HG02623 (cell line): Measurements from ENCODE around the gene OPCML.

Experiments used
- ATAC-seq: cut with Tn5 transposase; IDR thresholded peaks from one replicate; pipeline ENCODE4 v1.9.1; 2021; ENCODE audit warnings: moderate library complexity; ENCODE audit not compliant: unreplicated experiment

Gene OPCML

GRCh38 chr11:132961453-132961852, 570.8 kb downstream of the OPCML start:
- no peak for ATAC-seq

GRCh38 chr11:132960273-132961078, 571.8 kb downstream of the OPCML start:
- no peak for ATAC-seq

- ATAC-seq, result no peak
Observed at GRCh38 chr11:132959693-132960092, 572.6 kb downstream of the OPCML start.

- ATAC-seq, result no peak
Observed at GRCh38 chr11:132957881-132958280, 574.4 kb downstream of the OPCML start.

GRCh38 chr11:132948252-132948651, 584.0 kb downstream of the OPCML start:
- ATAC-seq, result no peak

- no peak for ATAC-seq
Observed at GRCh38 chr11:132944569-132944944, 587.7 kb downstream of the OPCML start.

- no peak for ATAC-seq
Observed at GRCh38 chr11:132943706-132944568, 588.4 kb downstream of the OPCML start.

- no peak for ATAC-seq
Observed at GRCh38 chr11:132943357-132943705, 589.0 kb downstream of the OPCML start.

GRCh38 chr11:132942611-132943356, 589.5 kb downstream of the OPCML start:
- ATAC-seq, result no peak

- no peak for ATAC-seq
Observed at GRCh38 chr11:132941761-132942160, 590.5 kb downstream of the OPCML start.

- ATAC-seq, result no peak
Observed at GRCh38 chr11:132941024-132941646, 591.2 kb downstream of the OPCML start.

- no peak for ATAC-seq
Observed at GRCh38 chr11:132937016-132937415, 595.3 kb downstream of the OPCML start.

- ATAC-seq, result no peak
Observed at GRCh38 chr11:132935383-132935782, 596.9 kb downstream of the OPCML start.

GRCh38 chr11:132933703-132934102, 598.6 kb downstream of the OPCML start:
- ATAC-seq, result no peak

GRCh38 chr11:132925825-132926469, 606.4 kb downstream of the OPCML start:
- no peak for ATAC-seq

GRCh38 chr11:132921597-132921996, 610.7 kb downstream of the OPCML start:
- no peak for ATAC-seq

- no peak for ATAC-seq
Observed at GRCh38 chr11:132920451-132921096, 611.7 kb downstream of the OPCML start.

- no peak for ATAC-seq
Observed at GRCh38 chr11:132914600-132914999, 617.7 kb downstream of the OPCML start.

- no peak for ATAC-seq
Observed at GRCh38 chr11:132913886-132914285, 618.4 kb downstream of the OPCML start.

GRCh38 chr11:132913295-132913694, 619.0 kb downstream of the OPCML start:
- no peak for ATAC-seq
